COLO829 (cell line): ENCODE results near the gene RCE1.

Experiments
- DNase-seq: peaks from one replicate; pipeline ENCODE4 v3.0.0; 2012; ENCODE audit warnings: low spot score

RCE1 gene

GRCh38 chr11:66857234-66857926, 14.1 kb downstream of the RCE1 start:
- no peak for DNase-seq

- DNase-seq = no peak
These were observed 14.6 kb downstream of the RCE1 start for GRCh38 chr11:66857927-66858185.

- DNase-seq = no peak
These were observed 15.1 kb downstream of the RCE1 start for GRCh38 chr11:66858186-66858938.

GRCh38 chr11:66858939-66859685, 15.9 kb downstream of the RCE1 start:
- DNase-seq = no peak

GRCh38 chr11:66859686-66860448, 16.6 kb downstream of the RCE1 start:
- no peak for DNase-seq

- no peak for DNase-seq
These were observed 17.2 kb downstream of the RCE1 start for GRCh38 chr11:66860449-66860831.

GRCh38 chr11:66861038-66861773, 18.0 kb downstream of the RCE1 start:
- DNase-seq = no peak

- DNase-seq = no peak
These were observed 18.7 kb downstream of the RCE1 start for GRCh38 chr11:66861774-66862558.

GRCh38 chr11:66862559-66863037, 19.4 kb downstream of the RCE1 start:
- no peak for DNase-seq

- DNase-seq = no peak
These were observed 20.3 kb downstream of the RCE1 start for GRCh38 chr11:66863428-66864125.

- DNase-seq = no peak
These were observed 21.1 kb downstream of the RCE1 start for GRCh38 chr11:66864172-66864901.

GRCh38 chr11:66864924-66865697, 21.9 kb downstream of the RCE1 start:
- no peak for DNase-seq

- no peak for DNase-seq
These were observed 22.8 kb downstream of the RCE1 start for GRCh38 chr11:66866007-66866406.

GRCh38 chr11:66866511-66866986, 23.3 kb downstream of the RCE1 start:
- no peak for DNase-seq

- no peak for DNase-seq
These were observed 24.3 kb downstream of the RCE1 start for GRCh38 chr11:66867425-66868040.

GRCh38 chr11:66868082-66868725, 25.0 kb downstream of the RCE1 start:
- no peak for DNase-seq

GRCh38 chr11:66868726-66869566, 25.7 kb downstream of the RCE1 start:
- no peak for DNase-seq
